Endothelial cell of hepatic sinusoid (primary cell): ENCODE measurements around the gene ARMC9.
"Not testable (repeated sequence)": the region's sequence is repeated elsewhere in the genome, so short reads cannot be mapped to it uniquely, and the experiment has no call there.

Experiments used
- in situ Hi-C: cut with HindIII; loops from 2 replicates; pipeline ENCODE4 v1.10.0; 2017; ENCODE audit warnings: low sequenced_read_pairs

Gene ARMC9

DNA sequence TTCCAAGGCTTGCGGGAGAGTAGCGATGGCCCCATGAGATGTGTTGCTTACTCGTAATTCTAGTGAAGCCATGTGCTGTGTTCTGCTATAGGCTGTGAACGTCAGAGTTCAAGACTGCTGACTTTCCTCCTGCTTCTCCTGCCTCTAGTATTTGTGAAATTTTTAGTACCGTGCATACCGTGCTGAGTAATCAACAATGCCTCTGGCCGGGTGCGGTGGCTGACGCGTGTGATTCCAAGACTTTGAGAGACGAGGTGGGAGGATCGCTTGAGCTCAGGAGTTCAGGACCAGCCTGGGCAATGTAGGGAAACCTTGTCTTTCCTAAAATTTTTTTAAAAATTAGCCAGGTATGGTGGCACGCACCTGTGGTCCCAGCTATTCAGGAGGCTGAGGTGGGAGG is 137.2 kb downstream of the ARMC9 start:
- in situ Hi-C loops = no loop called here

DNA sequence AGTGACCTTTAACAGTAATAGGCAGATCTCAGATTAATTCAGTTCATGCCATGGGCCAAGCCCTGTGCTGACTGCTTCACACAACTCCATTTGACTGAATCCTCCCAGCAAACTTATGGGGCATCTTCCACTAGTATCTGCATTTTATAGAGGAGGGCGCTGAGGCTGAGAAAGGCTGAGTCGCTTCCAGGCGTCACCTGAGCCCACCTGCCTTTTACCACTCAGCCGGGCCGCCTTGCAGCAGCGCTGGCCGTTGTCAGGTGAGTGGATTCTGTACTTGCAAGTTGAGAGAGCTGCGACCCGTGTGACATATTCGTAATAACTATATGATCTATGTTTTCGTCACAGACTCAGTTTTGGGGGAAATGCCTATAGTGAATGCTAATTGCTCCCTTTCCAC is 137.8 kb downstream of the ARMC9 start:
- in situ Hi-C loops = no loop called here

DNA sequence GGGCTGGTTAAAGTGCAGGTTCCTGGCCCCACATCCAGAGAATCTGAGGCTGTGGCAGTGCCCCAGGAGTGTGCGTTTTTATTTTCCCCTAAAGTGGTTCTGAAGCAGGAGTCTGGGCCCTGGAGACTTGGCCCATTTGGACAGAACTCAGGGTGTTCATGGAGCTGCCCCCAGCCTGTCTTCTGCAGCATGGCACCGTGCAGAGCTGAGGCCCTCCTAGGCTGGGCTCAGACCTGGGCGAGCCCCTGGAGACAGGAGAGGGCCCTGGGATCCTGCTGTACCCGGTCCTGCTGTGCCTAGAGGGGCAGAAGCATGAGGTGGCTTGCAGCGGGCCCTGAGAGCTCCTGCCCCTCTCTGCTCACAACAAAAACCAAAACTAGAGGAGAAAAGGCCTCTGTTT is 138.3 kb downstream of the ARMC9 start:
- in situ Hi-C loops = no loop called here

DNA sequence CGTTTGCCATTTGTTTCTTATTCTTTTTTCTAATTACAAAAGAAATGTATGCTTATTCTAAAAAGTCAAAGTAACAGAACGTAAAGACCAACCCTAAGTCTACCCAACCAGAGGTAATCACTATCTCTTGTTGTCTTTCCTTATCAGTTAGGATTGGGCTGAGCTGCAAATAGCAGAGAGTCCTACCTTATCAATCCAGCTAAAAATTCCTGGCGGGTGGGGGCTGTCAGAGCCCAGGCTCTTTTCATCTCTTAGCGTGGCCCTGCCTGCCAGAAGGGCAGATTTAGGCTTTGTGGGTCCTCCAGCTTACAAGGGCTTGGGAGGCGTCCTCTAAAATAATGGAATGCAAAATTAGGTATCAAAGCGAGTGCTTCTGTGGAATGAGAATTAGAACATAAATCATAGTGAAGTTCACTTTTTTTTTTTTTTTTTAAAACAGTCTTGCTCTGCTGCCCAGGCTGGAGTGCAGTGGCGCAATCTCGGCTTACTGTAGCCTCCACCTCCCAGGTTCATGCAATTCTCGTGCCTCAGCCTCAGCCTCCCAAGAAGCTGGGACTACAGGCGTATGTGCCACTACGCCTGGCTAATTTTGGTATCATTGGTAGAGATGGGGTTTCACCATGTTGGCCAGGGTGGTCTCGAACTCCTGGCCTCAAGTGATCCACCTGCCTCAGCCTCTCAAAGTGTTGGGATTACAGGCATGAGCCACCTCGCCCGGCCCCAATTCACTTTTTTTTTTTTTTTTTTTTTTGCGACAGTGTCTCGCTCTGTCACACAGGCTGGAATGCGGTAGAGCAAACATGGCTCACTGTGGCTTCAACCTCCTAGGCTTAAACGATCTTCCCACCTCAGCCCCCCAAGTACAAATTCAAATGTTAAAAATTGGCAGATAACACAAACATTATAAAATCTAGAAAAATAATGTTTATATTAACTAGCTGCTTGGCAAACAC is 139.7 kb downstream of the ARMC9 start:
- in situ Hi-C loops = no loop called here

DNA sequence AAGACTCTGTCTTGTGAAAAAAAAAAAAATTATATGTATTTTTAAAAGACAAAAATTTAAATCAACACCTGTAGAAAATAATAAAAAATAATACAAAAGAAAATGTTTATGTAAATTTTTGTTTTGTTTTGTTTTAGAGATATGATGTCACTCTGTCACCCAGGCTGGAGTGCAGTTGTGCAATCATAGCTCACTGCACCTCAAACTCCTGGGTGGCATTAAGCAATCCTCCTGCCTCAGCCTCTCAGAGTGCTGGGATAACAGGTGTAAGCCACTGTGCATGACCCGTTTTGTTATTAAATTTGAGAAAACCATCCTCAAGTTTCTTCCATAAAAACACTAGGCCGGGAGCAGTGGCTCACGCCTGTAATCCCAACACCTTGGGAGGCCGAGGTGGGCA is 140.9 kb downstream of the ARMC9 start:
- in situ Hi-C loops = no loop called here

DNA sequence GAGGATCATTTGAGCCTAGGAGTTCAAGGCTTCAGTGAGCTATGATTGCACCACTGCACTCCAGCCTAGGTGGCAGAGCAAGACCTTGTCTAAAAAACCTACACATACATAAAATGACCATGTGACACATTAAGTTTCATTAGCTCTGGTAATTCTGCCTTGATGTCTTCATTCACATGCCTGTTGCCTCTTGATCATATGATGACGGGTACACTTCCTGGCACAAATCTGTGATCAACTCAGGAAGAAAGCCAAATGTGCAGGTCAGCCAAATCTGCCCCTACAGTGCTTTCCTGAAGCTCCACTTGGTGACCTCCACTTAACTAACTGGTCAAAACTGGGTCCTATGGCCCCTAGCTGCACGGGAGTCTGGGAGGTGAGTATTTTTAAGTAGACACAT is 142.7 kb downstream of the ARMC9 start:
- in situ Hi-C loops = no loop called here

DNA sequence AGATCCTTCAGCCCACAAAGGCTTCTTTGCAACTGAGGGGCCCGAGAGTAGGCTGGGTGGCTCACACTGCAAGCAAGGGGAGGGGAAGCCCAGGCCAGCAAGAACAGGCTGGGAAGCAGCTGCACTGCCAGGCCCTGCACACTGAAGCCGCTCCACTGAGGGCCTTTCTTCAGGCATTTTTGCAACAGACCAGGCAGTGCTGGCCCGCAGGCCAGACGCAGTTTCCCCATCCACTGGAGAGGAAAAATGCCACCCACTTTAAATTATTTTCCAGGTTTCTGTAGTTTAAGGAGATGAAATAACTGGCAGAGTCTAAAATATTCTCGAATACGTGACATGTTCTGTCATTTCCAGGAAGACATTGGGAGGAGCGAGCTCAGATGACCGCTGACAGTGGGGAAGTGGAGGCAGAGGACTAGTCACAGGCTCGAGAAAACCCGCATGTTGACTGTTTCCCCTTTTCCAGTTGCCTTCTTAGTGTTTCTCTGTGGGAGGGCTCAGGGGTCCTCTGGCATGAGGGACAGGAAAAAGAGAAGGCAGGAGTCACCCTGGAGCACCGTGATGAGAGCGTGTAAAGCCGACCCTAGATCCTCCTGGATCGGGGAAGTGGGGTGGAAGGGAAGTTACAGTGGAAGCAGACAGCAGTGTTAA is 143.8 kb downstream of the ARMC9 start:
- in situ Hi-C loops = no loop called here

DNA sequence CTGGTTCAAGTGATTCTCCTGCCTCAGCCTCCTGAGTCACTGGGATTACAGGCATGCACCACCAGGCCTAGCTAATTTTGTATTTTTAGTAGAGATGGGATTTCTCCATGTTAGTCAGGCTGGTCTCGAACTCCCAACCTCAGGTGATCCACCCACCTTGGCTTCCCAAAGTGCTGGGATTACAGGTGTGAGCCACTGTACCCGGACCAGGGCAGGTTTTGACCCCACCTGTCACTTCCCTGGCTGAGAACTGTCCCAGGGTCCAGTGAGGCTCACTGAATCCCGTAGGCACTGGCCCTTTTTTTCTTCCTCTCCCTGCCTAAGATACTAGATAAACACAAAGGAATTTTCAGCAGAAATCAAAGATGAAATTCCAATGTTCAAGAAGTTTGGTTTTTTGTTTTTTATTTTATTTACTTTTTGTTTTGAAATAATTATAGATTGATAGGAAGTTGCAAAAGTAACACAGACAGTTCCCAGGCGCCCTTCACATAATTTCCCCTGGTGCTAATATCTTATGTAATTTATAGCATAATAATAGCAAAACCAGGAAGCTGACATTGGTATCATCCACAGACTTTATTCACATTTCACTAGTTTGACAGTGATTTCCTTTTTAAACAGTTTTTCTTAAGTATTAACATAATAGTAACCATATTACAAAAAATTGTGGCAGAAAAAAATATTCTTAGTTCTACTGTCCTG is 144.7 kb downstream of the ARMC9 start:
- in situ Hi-C loops = no loop called here

DNA sequence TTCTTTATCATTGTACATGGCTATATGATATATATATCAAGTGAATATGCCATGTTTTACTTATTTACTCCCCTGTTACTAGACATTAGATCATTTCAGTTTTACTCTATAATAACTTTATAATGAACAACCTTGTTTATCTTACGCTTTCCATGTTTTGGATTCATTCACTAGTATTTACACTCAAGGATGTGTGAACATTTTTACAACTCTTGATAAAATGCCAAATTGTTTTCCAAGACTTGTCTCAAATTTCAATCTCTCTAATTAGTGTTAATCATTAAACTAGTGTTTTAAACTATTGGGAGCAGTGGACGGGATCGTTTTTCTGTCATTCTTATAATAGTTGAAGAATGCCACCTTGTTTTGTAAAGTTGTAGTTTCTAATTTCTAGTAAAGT is 145.6 kb downstream of the ARMC9 start:
- in situ Hi-C loops = no loop called here

DNA sequence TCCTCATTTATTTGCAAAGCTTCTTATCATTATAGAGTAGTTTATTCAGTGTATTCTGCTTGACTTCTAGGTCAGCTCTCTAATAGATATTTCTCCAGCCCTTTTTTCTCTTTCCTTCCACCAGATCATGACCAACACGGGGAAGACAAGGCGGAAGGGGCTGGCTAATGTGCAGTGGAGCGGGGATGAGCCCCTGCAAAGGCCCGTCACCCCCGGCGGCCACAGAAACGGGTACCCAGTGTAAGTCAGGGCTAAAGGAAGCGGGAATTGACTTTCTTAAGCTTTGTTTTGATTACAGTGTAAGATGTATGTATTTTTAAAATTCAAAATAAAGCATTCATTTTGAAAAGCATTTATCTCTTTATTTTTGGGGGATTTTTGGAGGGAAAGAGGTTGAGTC is 146.4 kb downstream of the ARMC9 start:
- in situ Hi-C loops = no loop called here

DNA sequence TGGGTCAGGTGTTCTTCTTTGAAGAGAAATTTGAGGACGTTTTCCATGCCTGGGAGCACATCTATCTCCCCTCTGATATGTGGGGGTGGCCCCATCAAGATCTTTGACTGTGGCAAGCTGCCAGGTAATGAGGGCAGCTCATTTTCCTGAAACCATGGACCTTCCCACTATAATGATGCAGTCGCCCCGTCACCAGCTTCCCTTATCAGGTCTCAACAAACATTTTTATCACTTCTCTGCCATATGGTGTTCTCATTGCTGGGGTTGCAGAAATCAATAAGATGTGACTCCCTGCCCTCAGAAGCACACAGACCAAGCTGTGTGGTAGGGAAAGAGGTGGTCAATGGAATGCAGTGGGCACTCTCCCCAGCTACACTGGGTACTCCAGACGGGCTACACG is 148.7 kb downstream of the ARMC9 start:
- in situ Hi-C loops = no loop called here

DNA sequence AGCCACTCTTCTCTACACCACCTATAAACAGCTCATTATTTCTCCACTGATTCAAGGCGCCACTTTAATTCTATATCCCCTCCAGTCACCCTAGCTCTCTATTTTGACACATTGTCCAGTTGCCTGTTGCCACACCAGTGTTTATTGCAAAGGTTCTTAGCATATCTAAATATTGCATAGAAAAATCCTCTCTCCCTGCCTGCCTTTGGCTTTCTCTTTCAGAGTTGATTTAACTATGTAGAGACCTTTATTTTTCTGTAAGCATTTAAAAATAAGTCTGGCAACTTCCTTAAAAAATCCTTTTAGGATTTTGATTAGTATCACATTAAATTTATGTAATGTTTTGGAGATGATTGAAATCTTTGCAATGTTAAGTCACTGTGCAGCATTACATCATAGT is 149.2 kb downstream of the ARMC9 start:
- in situ Hi-C loops = no loop called here

DNA sequence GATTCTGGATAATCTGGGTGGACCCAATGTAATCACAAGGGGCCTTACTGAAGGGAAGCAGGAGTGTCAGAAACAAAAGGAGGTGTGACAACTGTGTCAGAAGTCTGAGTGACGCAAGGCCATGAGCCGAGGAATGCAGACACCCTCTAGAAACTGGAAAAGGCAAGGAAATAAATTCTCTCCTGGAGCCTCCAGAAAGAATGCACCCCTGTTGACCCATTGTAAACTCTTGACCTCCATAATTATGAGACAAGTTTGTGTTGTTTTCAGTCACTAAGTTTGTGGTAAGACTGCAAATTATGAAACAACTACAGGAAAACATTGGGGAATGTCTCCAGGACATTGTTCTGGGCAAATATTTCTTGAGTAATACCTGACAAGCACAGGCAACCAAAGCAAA is 149.7 kb downstream of the ARMC9 start:
- in situ Hi-C loops = no loop called here

DNA sequence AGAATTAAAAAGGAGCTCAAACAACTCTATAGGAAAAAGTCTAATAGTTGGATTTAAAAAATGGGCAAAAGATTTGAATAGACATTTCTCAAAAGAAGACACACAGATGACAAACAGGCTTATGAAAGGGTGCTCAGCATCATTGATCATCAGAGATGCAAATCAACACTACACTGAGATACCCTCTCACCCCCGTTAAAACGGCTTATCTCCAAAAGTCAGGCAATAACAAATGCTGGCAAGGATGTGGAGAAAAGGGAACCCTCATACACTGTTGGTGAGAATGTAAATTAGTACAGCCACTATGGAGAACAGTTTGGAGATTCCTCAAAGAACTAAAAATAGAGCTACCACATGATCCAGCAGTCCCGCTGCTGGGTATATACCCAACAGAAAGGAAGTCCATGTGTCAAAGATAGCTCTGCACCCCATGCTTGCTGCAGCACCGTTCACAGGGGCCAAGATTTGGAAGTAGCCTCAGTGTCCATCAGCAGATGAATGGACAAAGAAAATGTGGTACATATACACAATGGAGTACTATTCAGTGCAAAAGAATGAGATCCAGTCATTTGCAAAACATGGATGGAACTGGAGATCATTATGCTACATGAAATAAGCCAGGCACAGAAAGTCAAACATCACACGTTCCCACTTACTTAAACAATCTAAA is 150.4 kb downstream of the ARMC9 start:
- in situ Hi-C loops = no loop called here

DNA sequence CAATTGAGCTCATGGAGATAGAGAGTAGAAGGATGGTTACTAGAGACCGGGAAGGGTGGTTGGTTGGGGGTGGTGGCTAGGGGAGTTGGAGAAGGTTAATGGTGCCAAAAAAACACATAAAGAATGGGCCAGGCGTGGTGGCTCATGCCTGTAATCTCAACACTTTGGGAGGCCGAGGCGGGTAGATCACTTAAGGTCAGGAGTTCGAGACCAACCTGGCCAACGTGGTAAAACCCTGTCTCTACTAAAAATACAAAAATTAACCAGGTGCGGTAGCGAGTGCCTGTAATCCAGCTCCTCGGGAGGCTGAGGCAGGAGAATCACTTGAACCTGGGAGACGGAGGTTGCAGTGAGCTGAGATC is 150.9 kb downstream of the ARMC9 start:
- in situ Hi-C loops = not testable (repeated sequence)

DNA sequence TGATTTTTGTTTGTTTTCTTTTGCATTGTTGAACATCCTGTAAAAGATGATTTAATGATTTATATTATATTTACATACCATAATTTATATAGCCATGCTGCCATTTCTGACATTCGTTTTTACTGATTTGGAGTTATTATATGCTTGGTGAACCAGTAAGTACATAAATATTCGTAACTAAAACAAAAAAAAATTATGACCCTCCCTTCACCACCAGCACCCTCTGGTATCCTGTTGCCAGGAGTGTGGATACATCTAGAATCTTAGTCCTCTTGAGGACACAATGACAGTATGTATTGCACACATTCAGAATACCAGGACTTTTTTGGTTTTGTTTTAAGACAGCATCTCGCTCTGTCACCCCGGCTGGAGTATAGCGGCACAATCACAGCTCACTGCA is 153.2 kb downstream of the ARMC9 start:
- in situ Hi-C loops = no loop called here

DNA sequence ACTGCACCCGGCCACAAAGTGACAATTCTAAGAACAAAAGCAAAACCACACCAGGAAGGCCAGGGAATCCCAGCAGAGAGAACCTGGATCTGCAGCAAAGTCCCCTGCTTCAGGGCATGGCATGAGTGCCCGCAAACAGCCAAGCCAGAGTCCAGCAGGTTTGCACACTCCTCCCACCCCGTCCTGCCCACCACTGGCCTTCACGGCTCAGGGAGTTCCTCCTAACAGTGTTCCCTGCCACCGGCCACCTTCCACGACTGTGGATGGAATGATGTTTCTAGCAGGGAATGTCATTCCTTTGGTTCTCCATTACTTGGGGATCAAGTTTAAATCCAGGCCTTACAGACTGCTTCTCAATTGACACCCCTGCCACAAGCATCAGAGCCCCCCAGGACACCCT is 155.0 kb downstream of the ARMC9 start:
- in situ Hi-C loops = no loop called here

DNA sequence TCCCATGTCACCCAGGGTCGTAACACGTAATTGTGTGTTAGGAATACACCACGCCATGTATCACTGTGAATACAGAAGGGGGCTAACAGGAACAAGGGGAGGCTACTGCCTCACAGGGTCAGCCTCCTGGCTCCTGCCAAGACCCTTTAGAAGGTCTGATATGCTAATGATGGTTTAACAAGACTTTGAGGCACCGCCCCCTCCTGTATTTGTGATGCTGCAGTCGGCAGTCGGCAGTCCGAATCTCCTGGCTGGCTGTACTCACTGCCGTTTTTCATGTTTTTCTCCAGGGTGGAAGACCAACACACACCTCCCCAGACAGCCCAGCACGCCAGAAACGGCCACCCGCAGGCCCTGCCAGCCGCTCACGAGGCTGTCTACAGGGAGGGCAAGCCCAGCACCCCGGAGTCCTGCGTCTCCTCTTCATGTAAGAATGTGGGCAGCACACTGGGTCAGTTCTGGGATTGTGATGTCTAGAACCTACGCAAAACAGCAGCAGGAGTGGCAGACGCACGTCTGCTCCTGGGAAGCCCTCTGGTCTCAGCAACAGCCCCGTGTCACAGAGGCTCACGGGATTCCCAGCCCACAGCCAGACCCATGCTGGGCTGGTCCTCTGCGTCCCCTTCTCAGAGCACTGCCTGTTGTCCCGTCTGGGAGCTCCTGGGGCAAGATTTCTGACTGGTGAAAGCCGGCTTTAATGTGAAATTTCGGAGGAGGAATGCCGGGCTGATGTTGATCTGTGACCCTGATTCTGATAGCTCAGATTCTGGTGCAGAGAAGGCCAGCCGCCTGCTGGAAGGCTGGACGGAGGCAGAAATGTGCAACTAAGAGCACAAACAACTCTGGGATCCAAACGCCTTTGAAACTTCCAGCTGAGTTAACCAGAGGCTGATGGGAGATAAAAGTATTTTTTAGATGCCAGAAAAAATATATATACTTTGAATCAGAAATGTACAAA is 157.4 kb downstream of the ARMC9 start:
- in situ Hi-C loops = no loop called here

DNA sequence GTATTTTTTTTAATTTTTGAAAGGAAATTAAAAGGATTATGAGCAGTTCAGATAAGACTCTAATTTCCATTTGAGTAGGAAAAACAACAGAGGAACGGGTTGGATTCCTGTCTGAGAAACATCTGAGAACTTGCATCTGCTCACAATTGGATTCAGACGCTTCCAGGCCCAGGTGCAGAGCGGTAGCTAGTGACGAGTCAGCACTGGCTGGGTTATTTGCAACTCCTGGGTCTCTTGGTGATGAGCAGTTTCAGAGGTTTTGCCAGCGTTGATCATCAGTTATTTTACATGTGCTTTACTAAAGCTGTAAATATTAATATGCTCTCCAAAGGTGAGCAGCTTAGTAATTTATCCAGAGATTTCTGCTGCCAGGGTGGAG is 158.0 kb downstream of the ARMC9 start:
- in situ Hi-C loops = no loop called here

DNA sequence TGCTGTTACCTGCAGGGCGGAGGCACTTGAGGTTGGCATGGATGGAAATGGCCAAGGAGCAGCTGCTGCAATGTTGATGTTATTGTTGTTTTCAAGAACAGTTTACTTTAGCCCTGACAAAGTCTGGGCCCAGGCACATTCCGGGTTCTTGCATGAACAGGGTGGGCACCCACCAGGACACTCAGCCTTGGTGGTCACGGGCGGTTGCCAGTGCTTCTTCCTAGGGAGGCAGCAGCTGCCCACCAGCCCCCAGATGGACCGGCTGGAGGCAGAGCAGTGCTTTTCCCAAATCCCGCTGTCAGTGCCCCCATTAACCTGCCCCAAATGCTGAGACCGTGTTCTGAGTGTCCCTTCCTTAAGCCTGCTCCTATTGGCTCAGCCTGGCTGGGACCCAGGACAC is 158.6 kb downstream of the ARMC9 start:
- in situ Hi-C loops = no loop called here
